GM21619 (cell line): ENCODE data around the gene PRKAG1.
A peak's percentile ranks its signal among the peaks of the same experiment; 100 is the strongest.

ENCODE experiments used
- ATAC-seq: cut with Tn5 transposase; IDR thresholded peaks from one replicate; pipeline ENCODE4 v1.9.1; 2021; ENCODE audit not compliant: unreplicated experiment

Gene PRKAG1

DNA sequence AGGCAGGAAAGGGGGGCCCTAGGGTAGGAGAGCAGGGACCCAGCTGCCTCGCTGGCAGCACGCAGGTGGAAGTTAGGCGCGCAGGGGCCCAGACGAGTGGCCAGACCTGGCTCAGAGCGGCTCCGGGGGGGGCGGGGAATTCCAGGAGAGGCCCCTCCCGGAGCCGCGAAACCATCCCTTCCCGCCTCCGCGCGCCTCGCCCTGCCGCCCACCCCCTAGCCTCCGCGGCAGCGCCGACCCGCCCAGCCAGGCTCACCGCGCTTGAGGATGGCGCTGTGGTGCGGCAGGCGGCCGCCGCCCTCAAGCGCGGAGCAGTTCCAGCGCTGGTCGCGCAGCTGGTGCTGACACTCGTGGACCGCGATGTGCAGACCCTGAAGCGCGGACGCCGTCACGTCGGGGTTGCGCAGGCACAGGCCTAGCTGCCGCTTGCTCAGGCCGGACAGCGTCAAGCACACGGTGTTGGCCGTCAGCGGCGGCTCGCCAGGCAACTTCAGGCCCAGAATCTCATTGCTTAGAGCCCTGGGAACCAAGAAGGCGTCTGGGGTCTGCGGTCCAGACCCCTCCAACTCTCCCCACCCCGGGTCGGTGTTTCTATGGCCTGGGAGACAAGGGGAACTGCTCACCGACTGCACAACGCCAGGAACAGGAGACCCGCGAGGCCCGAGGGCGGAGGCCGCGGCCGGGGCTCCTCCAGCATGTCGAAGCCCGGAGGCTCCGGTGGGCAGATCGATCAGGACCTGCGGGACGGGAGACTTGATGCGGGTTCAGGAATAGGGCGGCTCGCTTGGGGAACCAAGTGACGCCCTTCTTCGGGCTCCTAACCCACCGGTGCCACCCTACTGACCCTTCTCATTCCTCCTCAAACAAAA is 48.5 kb downstream of the PRKAG1 start:
- no peak for ATAC-seq

DNA sequence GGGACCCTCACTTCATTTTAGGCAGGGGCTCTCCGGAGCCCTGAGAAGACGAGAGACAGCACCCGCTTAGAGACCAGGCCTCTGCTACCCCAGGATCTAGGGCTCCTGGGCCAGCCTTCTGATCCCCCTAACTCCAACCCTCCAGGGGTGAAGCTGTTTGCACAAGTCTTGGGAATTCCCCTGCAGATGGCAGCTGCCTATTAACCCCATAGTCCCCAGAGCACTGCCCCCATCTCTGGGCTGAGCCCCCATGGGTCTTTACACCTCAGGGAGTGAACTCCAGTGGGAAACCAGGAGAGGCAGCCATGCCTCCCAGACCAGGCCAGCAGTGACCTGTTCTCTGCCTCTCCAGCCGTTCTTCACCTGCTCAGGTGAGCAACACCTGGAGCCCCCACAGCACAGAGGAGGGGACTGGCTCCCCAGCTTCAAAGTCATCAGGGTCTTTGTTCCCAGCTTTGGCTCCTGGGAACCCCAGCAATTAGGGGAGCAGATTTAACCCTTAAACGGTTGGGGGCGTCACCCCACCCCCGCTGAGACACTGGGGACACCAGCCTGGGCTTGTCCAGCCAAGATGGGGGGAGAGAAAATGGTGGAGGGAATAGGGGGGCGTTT is 49.3 kb downstream of the PRKAG1 start:
- no peak for ATAC-seq

DNA sequence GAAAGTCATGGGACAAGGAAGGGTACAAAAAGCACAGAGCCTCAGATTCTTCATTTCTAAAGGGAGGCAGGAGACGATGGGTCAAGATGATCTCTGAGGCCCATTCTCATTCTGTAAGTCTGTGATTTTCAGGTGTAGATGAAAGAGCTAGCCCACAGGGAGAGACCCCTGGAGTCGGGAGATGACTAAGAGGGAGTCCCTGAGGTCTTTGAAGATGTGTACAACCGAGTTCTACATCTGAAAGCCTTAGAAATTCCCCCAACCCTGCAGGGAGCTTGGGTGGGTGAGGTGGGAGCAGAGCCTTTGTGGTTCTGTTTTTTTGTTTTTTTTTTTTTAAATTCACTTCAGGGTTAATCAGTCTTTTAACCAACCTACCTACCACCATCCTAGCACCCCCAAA is 50.1 kb downstream of the PRKAG1 start:
- no peak for ATAC-seq

DNA sequence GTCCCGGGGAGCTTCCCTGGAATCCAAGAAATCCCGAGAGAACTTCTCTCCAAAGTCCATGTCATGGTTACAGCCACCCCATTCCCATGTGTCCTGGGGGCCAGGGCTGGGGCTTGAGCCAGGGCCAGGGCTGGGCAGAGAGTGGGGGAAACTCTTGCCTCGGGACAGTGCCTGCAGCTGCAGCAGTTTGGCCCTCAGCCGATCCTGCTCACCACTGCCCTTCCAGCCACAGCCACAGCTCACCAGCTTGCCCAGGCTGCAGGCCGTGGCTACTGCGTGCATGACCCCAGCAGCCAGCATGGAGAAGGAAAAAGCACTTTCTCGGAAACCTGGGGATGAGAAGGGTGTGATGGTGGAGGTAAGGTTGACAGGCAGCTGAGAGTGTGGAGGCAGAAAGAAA is 50.6 kb downstream of the PRKAG1 start:
- ATAC-seq = no peak

DNA sequence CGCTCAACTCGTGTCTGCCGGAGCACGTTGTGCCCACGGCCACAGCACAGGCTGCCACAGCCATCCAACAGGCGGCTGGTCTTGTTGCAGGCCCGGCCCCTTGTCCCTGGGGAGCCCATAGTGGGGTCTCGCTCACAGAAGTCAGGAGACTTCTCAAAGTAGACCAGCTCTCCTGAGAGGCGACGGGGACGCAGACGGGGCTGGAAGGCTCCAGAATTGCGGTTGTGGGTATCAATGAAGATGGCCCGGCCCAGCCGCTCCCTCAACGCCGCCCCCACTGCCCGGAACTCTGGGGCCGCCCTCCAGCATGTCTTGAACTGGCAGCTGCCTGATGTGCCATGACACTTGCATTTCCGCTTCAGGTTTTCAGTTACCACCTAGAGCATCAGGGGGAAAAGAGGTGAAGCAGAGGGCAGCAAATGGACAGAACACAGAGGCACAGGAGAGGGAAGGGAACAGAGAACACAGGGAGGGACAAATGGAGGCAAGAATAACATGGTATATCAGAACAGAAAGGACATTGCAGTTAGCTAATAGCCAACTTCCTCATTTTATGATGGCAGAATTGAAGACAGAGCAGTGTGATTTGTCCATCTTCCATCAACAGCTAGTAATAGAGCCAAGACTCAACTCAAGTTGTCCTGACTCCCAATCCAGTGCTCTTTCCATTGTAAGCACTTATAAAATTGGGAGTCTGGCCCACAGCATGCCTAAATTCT is 52.2 kb downstream of the PRKAG1 start:
- ATAC-seq = no peak

DNA sequence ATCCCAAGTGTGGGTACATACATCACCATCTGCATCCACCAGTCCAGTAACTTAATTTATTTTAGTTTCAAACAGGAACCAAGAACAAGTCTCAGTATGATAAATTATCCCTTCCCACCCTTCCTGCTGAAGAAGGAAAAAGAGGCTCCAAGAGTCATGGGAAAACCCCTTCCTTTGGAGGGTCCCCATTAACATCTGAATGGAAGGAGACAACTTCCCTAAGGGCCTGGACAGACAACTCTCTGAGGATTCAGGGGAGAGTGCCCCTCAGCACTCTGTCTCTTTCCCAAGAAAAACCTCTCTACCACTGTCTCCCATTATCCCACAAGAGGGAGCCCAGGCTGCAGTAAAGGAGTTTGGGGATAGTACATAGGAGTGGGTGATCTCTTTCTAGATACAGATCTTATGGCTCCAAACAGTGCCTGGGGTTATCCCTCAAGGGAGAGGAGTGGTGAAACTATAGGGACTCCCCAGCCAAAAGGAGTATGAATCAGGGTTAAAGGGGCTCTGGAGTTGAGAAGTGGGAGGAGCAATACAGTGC is 53.2 kb downstream of the PRKAG1 start:
- no peak for ATAC-seq

DNA sequence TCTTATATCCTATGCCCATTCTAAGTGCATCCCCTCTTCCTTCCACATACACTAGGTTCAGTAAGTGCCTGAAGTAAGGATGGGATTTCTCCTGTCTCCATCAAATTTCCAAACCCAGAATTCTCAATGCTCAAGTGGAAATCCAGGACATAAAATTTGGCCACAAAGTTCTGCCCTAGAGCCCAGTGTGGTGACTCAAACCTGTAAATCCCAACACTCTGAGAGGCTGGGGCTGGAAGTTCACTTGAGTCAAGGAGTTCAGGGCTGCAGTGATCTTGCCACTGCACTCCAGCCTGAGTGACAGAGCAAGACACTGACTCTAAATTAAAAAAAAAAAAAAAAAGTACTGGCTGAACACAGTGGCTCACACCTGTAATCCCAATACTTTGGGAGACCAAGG is 56.8 kb downstream of the PRKAG1 start:
- ATAC-seq = no peak

DNA sequence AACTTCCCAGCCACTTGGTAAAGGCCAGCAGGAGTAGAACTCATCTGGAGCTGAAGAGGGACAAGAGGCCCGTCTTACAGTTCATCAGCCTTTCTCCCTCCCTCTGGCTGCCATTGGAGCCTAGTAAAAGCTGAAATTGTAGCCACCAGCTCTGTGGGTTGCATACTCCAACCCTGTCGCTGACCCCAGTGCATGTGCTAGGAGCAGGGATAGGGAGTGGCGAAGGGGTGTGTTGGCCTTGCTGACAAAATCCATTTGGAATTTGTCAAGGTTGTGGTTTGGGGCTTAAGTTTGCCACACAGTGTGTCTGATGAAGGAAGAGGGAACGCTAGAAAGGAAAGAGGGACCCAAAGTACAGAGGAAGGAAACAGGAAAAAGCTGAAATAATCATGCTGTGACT is 57.2 kb downstream of the PRKAG1 start:
- no peak for ATAC-seq

DNA sequence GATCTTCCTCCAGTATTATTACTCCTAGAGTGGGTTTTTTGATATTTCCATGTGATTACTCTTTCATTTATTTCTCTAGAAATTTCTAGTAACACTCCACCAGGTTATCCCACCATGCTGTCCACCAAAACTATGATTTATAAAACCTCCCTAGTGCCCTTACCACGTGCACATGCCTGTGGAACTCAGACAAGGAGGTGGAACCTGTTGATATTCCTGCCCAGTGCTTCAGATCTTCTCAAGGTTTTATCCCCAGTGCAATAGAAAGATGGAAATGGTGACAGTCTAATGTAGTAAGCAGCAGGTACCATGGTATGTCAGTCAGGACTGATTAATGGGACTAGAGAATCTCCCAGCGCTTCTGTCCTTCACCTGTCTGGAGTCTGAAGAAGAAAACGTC is 57.7 kb downstream of the PRKAG1 start:
- no peak for ATAC-seq

DNA sequence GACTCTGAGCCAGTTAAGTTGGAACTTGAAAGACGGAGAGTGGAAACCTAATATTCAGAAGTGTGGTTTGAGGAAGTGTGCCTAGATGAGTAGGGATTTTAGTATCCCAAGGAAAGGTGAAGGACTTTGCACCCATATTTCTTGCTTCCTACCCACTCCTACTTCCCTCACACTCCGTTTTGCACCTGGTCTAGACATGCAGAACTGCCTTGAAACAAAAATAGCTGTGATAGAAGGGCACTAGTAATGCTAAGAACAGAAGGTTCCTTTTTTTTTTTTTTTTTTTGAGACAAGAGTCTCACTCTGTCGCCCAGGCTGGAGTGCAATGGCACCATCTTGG is 60.6 kb downstream of the PRKAG1 start:
- ATAC-seq = no peak

DNA sequence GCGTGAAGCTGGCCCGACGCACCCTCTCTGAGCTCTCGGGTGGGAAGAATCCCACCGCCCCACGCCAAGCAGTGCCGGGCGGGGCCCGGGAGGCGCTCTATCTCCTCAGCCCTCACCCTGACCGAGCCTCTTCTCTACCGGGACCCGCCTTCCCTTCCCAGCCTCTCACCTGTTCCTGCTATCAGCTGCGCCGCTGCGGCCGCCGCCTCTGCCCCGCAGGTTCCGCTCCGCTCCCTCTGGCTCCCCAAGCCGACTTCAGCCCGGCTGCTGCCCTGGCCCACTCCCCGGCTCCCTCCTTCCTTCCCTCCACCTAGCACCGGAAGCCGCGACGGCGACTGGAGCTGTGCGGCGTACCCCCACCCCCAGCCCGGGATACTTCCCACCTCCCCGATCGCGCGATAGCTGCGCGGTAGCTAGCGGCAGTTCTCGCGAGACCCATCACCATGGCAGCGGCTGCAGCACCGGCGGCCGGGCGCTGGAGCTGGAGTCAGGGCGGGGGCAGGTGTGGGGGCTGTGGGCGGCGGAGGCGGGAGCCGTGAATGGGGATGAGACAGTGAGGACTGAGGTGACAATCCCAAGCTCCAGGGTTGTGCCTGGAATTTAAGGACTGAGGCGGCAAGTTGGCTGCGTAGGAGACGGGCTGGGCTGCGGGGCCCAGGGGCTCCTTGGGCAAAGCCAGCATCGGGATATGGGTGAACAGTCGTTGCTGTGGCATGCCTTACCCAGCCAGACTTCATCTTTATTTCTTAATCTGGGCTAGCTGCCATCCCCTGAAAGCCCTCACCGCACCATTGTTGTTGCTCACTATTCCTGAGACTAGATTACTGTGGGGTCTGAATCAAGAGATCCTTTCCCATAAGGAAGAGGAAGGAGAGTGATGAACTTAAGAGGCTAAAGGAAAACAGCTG is 61.2 kb downstream of the PRKAG1 start, which contains the start of gene ARF3:
TSS of gene ARF3 (minus strand) at position 347 of the 908 bp plus-strand sequence. CDS start 16,392 bp downstream, outside the sequence.
- ATAC-seq = peak; percentile 88

DNA sequence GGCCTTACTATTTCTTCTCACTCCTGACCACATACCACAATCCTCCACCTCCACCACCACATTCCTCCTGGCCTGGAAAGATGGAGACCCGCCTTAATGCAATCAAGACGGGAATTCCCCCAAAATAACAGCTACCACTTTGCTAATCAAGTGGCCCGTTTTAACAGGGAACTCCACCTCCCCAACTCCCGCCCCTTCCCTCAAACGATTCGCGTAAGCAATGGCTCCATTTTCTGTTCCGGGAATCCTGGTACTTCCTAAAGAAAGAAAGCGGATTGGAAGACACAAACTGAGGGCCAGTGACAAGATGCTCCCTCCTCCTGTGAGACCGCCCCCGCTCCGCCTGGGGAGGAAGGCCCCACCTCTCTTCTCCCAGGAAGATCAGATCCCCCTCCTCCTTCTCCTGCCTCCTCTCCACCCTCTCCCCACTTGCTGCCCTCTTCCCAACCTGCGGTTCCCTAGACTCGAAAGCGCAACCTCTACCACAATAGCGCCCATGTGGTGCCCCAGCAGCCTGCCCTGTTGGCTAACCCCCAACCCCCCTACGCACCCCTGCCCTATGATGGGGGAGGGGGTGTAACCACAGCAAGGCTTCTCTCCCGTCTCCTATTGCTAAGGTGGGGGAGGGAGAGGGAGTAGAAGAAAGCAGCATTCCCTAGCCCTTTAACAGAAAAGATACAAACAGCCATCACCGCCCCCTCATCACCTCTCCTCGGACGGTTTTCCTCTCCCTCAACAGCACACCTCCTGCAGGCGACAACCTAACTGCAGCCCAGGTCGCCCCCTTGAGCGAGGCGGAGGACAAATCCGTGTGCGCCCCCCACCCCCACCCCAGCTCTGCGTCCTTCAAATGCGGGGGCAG is 62.1 kb downstream of the PRKAG1 start:
- ATAC-seq = no peak

DNA sequence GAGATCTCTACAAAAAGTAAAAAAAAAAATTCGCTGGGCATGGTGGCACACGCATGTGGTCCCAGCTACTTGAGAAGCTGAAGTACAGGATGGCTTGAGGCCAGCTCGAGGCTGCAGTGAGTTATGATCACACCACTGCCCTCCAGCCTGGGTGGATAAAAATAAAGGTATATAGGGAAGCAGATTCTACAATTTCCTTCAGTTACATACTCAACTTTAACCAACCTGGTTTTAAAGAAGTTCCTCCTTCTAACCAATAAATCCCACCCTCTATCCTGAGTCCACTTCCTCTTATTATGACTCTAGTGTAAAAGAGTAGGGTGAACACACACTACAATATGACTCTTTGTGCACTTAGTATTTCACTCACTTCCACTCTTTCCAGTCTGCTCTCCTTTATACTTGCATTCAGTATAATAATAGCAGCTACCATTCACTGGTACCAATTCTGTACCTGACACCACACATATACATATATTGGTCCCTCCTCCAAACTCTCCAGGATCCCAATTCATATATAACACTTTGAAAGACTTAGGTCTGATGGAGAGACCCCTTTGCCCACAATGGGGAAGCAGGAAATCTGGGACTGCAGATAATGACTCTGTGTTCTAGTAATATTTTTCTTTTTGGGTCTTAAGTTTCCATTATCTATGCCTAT is 63.6 kb downstream of the PRKAG1 start:
- no peak for ATAC-seq

DNA sequence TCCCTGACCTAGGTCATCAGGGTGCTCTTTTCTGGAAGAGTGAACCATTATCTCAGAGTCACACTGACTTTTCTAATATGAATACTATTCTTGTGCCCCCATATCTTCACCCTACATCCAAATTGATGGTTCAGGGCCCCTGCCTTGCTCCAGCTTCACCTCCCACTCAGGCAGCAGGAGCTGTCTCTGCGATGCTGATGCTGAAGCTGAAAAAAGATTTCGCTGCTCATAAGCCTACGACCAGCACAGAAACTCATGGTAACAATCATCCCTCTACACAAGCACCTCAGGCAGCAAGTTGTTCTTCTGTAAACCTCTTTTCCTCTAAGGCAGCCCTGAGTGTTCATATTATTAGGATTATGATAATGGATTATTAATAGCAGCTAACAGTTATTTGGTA is 64.5 kb downstream of the PRKAG1 start:
- ATAC-seq = no peak

DNA sequence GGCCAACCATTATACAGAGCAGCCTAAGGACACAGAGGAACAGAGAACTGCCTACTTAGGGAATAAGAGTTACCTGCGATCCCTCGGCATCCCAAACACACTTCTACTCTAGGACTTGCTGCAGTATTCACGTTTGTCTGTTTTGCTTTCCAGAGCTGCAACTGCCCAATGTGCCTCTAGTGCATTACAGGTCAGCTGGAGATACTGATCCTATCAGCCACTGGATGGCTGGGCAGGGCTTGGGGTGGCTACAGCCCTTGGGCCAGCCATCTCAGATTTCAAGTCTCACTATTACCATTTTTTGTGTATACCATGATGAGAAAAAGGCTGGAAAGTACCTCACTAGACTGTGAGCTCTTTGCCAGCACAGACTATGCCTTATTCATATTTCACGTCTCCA is 65.9 kb downstream of the PRKAG1 start:
- no peak for ATAC-seq
